NB4 (cell line): ENCODE results near the gene TREM2.

Experiments
- DNase-seq: peaks from one replicate; pipeline ENCODE4 v3.0.0; 2010; ENCODE audit warnings: low read depth
- H3K4me3 ChIP-seq: one replicate; pipeline ENCODE4 v1.5.1; 2011; ENCODE audit warnings: mild to moderate bottlenecking, low read depth, low read length, moderate library complexity
- MYC ChIP-seq: IDR thresholded peaks from 2 replicates; pipeline ENCODE4 v1.6.1; 2011; ENCODE audit warnings: low read depth, low read length
- POLR2A ChIP-seq: IDR thresholded peaks from 2 replicates; pipeline ENCODE4 v1.6.1; 2011; ENCODE audit warnings: mild to moderate bottlenecking; ENCODE audit not compliant: insufficient read length; ENCODE audit errors: extremely low read depth
- TF ChIP-seq, protein P1 (sequence below): IDR thresholded peaks from 2 replicates; pipeline ENCODE4 v1.6.1; 2011; ENCODE audit warnings: low read depth, low read length
- TF ChIP-seq, protein P2 (sequence below): IDR thresholded peaks from one replicate; pipeline ENCODE4 v1.5.1; 2012; ENCODE audit warnings: low read depth, low read length

Gene TREM2

GRCh38 chr6:41155132-41155805 is 7.6 kb downstream of the TREM2 start:
- no peak overlapping the region for H3K4me3 ChIP-seq
- no peak for DNase-seq
- TF ChIP-seq POLR2A, result no peak
- TF ChIP-seq, protein P1, sequence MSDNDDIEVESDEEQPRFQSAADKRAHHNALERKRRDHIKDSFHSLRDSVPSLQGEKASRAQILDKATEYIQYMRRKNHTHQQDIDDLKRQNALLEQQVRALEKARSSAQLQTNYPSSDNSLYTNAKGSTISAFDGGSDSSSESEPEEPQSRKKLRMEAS, result no peak
- TF ChIP-seq MYC, result no peak
- TF ChIP-seq, protein P2, sequence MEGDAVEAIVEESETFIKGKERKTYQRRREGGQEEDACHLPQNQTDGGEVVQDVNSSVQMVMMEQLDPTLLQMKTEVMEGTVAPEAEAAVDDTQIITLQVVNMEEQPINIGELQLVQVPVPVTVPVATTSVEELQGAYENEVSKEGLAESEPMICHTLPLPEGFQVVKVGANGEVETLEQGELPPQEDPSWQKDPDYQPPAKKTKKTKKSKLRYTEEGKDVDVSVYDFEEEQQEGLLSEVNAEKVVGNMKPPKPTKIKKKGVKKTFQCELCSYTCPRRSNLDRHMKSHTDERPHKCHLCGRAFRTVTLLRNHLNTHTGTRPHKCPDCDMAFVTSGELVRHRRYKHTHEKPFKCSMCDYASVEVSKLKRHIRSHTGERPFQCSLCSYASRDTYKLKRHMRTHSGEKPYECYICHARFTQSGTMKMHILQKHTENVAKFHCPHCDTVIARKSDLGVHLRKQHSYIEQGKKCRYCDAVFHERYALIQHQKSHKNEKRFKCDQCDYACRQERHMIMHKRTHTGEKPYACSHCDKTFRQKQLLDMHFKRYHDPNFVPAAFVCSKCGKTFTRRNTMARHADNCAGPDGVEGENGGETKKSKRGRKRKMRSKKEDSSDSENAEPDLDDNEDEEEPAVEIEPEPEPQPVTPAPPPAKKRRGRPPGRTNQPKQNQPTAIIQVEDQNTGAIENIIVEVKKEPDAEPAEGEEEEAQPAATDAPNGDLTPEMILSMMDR, result no peak

- TF ChIP-seq, protein P1, result no peak
- TF ChIP-seq POLR2A (no peak), MYC (no peak)
- TF ChIP-seq, protein P2, result no peak
- no peak within 1 kb of the TSS for H3K4me3 ChIP-seq
- no peak for DNase-seq
Measured at GRCh38 chr6:41153992-41154625, 8.8 kb downstream of the TREM2 start, which contains the start of gene TREML1. Gene TREML1 (minus strand): TSS chr6:41154347. CDS start chr6:41154288, 59 bp downstream.

DNA sequence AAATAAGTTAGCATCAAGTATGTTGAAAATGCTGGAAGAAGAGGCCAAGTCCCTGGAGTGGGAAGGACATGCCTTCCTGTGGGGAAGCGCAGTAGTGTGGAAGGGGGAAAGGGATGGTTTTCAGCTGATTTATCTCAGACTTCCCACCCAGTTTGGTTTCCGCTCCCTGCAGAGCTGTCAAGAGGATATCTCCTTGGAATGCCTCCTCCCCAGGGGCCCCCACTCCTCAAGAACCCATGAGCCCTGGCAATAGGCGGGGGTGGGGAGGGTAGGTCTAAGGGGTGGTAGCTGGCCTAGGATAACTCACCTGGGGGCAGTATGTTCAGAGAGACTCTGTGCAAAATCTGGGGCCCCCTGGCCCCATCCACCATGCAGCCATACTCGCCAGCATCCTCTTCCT is 9.5 kb downstream of the TREM2 start:
- DNase-seq, result no peak
- H3K4me3 ChIP-seq, result no peak overlapping the region
- TF ChIP-seq, protein P2, result no peak
- TF ChIP-seq, protein P1, result no peak
- TF ChIP-seq POLR2A, result no peak
- no peak for TF ChIP-seq MYC

DNA sequence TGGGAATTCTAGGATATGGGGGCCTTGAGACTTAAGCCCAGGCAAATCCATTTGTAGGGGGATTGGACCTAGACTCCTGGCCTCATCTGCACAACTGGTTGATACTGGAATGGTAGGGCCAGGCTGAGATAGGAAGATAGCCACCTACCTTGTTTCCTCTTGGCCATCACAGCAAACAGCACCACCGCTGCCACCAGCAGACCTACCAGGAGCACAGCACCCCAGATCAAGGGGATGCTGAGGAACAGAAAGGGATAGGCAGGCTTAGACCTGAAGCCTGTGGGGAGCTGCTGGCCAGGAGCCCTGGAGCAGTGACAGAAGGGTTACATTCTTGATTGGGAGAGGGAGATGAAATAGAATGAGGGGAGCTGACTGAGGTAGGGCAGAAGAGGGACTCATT is 12.2 kb downstream of the TREM2 start:
- H3K4me3 ChIP-seq, result no peak overlapping the region
- no peak for TF ChIP-seq MYC
- TF ChIP-seq, protein P1, result no peak
- no peak for TF ChIP-seq POLR2A
- TF ChIP-seq, protein P2, result no peak
- DNase-seq, result no peak

DNA sequence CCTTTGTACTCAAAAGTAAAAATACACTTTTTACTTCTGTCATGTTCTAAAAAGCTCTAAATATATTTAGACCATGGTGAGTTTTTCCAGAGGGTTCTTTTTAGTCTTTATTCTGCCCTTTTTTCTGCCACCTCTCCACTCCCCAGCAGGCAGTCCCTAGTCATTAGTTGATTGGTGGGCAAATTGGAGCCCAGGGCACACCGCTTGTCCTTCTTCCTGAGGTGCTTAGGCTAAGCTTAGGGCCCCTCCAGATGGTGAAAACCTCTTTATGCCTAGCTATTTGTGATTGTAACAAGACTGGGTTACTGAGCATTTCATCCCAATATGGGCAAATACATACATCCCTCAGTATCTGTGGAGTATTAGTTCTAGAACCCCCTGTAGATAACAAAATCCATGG is 15.0 kb downstream of the TREM2 start:
- no peak for DNase-seq
- no peak for TF ChIP-seq MYC
- no peak overlapping the region for H3K4me3 ChIP-seq

GRCh38 chr6:41136911-41137310 is 26.0 kb downstream of the TREM2 start:
- DNase-seq, result no peak

More at GRCh38 chr6:41136911-41137310, 26.0 kb downstream of the TREM2 start:
- no peak for TF ChIP-seq MYC
- TF ChIP-seq, protein P1, result no peak
- TF ChIP-seq, protein P2, result no peak
- H3K4me3 ChIP-seq, result no peak overlapping the region
